Neuron (in vitro differentiated cells): ENCODE data around the gene VDR.

Experiments used
- H2AFZ ChIP-seq: one replicate; pipeline ENCODE4 v1.6.1; 2013; ENCODE audit warnings: low read depth, mild to moderate bottlenecking, inconsistent platforms, low read length, moderate library complexity
- H3K27me3 ChIP-seq: one replicate; pipeline ENCODE4 v1.6.1; 2013; ENCODE audit warnings: low read length; ENCODE audit not compliant: insufficient read depth
- H3K36me3 ChIP-seq: one replicate; pipeline ENCODE4 v1.6.1; 2013; ENCODE audit warnings: low read length; ENCODE audit not compliant: insufficient read depth
- H3K4me1 ChIP-seq: one replicate; pipeline ENCODE4 v1.6.1; 2013; ENCODE audit warnings: low read length; ENCODE audit not compliant: insufficient read depth
- H3K4me3 ChIP-seq: 2 replicates; pipeline ENCODE4 v1.5.1; 2013; ENCODE audit warnings: mild to moderate bottlenecking, low read length, moderate library complexity
- H3K9me3 ChIP-seq: one replicate; pipeline ENCODE4 v1.6.1; 2013; ENCODE audit warnings: low read length

VDR gene

GRCh38 chr12:47868552-47869031 is 36.2 kb downstream of the VDR start:
- Histone ChIP-seq H3K36me3 (no peaks in the 10 kb centered on the region), H3K9me3 (no peaks in the 10 kb centered on the region), H3K4me3 (no peak overlapping the region), H3K4me1 (no peaks in the 10 kb centered on the region), H3K27me3 (no peaks in the 10 kb centered on the region), H2AFZ (no peak overlapping the region)

DNA sequence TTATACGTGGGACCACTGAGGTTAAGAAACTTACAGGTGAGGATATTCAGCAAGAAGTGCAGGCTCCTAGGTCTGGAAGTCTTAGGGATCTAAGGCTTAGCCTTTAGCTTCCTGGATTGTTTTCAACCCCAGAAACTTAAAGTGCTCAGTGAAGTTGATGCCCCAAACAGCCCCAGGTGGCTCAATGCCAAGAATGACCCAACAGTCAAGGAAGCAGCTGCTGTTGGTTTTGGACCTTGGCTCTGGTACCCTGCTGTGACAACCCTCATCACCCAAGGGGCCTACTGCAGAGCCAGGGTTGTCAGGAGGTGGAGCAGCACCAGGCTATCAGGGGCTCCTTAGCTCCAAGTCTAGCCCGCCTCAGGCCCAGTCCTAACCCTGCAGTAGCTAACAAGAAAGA is 36.8 kb downstream of the VDR start:
- Histone ChIP-seq H3K9me3 (no peaks in the 10 kb centered on the region), H3K4me3 (no peak overlapping the region), H2AFZ (no peak overlapping the region), H3K4me1 (no peaks in the 10 kb centered on the region), H3K27me3 (no peaks in the 10 kb centered on the region), H3K36me3 (no peaks in the 10 kb centered on the region)

DNA sequence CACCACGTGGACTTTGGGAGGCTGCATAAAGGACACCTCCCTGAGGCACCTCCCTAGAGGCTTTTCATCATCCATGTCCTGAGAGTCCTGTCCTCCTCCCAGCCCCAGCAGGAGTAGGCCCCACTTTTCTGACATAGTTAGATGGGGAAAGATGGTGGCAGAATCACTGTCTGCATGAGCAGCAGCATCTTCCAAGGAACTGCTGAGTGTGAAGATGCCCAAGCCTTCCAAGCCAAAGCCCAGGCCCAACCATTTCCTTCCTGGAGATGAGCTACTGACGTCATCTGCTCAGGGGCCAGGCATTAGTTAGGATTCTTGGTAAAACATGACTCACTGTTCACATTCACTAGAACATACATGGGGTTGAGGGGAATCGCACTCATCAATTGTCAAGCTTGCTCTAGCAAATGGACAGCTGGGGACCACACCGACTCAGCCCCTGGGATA is 37.3 kb downstream of the VDR start:
- no peak overlapping the region for H3K4me3 ChIP-seq
- H3K4me1 ChIP-seq = no peaks in the 10 kb centered on the region
- H2AFZ ChIP-seq = no peak overlapping the region
- no peaks in the 10 kb centered on the region for H3K27me3 ChIP-seq
- no peaks in the 10 kb centered on the region for H3K9me3 ChIP-seq
- no peaks in the 10 kb centered on the region for H3K36me3 ChIP-seq

- Histone ChIP-seq H3K4me1 (no peaks in the 10 kb centered on the region), H3K27me3 (no peaks in the 10 kb centered on the region), H2AFZ (no peak overlapping the region), H3K36me3 (no peaks in the 10 kb centered on the region), H3K9me3 (no peaks in the 10 kb centered on the region), H3K4me3 (no peak overlapping the region)
Measured at GRCh38 chr12:47864646-47865235, 40.1 kb downstream of the VDR start.

DNA sequence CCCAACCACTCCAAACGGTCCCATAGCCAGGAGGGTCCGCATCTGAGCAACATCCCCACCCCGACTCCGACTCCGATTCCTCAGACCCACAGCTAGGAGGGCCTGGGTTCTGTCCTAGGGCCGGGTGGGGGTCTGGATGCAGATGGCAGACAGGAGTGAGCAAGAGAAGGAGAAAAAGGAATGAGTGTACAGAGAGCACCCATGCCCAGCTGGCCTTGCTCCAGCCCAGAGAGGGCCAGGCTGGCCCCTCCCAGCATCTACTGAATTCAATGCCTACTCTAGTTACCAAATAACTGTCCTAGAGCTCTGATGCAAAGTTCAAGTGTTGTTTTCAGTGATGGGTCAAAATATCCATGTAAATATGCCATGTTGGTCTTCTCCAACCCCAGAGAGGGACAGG is 40.8 kb downstream of the VDR start:
- H2AFZ ChIP-seq = no peak overlapping the region
- no peaks in the 10 kb centered on the region for H3K9me3 ChIP-seq
- peaks cover 5% of the 10 kb centered on the region for H3K27me3 ChIP-seq
- H3K4me1 ChIP-seq = no peaks in the 10 kb centered on the region
- no peak overlapping the region for H3K4me3 ChIP-seq
- H3K36me3 ChIP-seq = no peaks in the 10 kb centered on the region

DNA sequence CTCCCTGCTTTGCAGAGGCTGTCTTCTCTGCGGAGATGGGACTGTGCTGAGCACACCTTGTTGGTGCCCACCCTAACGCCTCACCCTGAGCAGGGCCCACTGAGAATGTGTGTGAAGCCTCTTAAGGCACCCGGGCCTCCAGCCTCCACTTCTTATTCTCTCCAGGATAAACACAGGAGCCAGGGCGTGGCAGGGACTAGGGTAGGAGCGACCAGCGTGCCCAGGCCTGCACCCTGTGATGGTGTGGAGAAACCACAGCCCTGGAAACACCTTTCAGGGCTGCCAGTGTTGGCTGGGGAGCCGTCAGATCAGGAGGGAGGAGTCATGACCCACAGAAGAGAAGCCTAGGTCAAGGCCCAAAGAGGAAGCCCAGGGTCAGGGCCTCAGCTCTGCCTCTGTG is 41.3 kb downstream of the VDR start:
- no peaks in the 10 kb centered on the region for H3K36me3 ChIP-seq
- no peaks in the 10 kb centered on the region for H3K4me1 ChIP-seq
- no peak overlapping the region for H3K4me3 ChIP-seq
- H2AFZ ChIP-seq = no peak overlapping the region
- peaks cover 5% of the 10 kb centered on the region for H3K27me3 ChIP-seq
- H3K9me3 ChIP-seq = no peaks in the 10 kb centered on the region

- peaks cover 5% of the 10 kb centered on the region for H3K27me3 ChIP-seq
Measured at GRCh38 chr12:47862881-47863280, 41.9 kb downstream of the VDR start.

GRCh38 chr12:47862167-47862750 is 42.5 kb downstream of the VDR start:
- no peak overlapping the region for H2AFZ ChIP-seq
- H3K4me1 ChIP-seq = no peaks in the 10 kb centered on the region
- no peaks in the 10 kb centered on the region for H3K36me3 ChIP-seq
- H3K4me3 ChIP-seq = no peak overlapping the region
- no peaks in the 10 kb centered on the region for H3K9me3 ChIP-seq
- H3K27me3 ChIP-seq = peaks cover 5% of the 10 kb centered on the region

More at GRCh38 chr12:47862881-47863280, 41.9 kb downstream of the VDR start:
- Histone ChIP-seq H2AFZ (no peak overlapping the region), H3K4me1 (no peaks in the 10 kb centered on the region), H3K36me3 (no peaks in the 10 kb centered on the region), H3K4me3 (no peak overlapping the region), H3K9me3 (no peaks in the 10 kb centered on the region)

GRCh38 chr12:47860873-47861272 is 43.9 kb downstream of the VDR start:
- Histone ChIP-seq H3K27me3 (peaks cover 10% of the 10 kb centered on the region), H3K9me3 (no peaks in the 10 kb centered on the region), H3K36me3 (no peaks in the 10 kb centered on the region), H2AFZ (no peak overlapping the region), H3K4me1 (no peaks in the 10 kb centered on the region), H3K4me3 (no peak overlapping the region)

DNA sequence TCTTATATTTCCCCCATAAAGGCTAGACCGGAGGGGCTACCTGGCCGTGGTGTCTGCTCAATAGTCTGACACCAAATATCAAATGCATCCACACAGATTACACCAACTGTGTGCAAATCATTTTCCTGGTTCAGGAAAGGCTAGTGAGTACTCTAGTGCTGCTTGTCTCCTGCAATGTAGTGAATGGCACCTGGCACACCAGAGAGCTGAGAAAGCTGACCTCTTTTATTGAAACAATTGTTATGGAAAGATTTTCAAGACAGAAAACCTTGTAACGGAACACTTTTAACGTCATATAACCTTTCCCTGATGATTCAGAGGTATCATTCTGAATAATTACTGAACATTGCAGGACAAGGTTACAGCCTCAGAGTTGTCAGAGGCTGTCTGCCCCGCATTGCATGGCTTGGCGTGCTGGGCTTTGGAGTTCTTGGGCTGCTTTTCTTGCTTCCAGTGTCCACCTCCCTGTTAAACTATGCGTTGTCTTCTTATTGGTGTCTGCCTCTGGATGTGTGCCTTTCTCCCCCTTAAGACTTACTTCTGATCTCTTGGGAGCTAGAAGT is 44.4 kb downstream of the VDR start:
- Histone ChIP-seq H3K4me3 (no peak overlapping the region), H3K36me3 (no peaks in the 10 kb centered on the region), H3K27me3 (peaks cover 10% of the 10 kb centered on the region), H3K4me1 (no peaks in the 10 kb centered on the region), H3K9me3 (no peaks in the 10 kb centered on the region), H2AFZ (no peak overlapping the region)

- H3K36me3 ChIP-seq = no peaks in the 10 kb centered on the region
- H3K4me1 ChIP-seq = no peaks in the 10 kb centered on the region
- no peak overlapping the region for H2AFZ ChIP-seq
- H3K4me3 ChIP-seq = no peak overlapping the region
- peaks cover 10% of the 10 kb centered on the region for H3K27me3 ChIP-seq
- no peaks in the 10 kb centered on the region for H3K9me3 ChIP-seq
Measured at GRCh38 chr12:47858511-47859266, 46.1 kb downstream of the VDR start.

- Histone ChIP-seq H3K4me1 (peaks cover 2% of the 10 kb centered on the region), H3K4me3 (no peak overlapping the region)
Measured at GRCh38 chr12:47856721-47857575, 47.8 kb downstream of the VDR start.

More at GRCh38 chr12:47856721-47857575, 47.8 kb downstream of the VDR start:
- Histone ChIP-seq H3K9me3 (no peaks in the 10 kb centered on the region), H3K27me3 (peaks cover 10% of the 10 kb centered on the region), H3K36me3 (no peaks in the 10 kb centered on the region), H2AFZ (no peak overlapping the region)
